ENCODE data around the gene SF3A1. TPM values are rescaled to one million over a fixed set of nuclear protein-coding genes. Genes with fewer than 3 reads are reported as not detected.
A peak's percentile ranks its signal among the peaks of the same experiment; 100 is the strongest.

Gene SF3A1
- total and polyA plus RNA-seq, 2 of the 13 experiments (the other 11 are each of a cell fraction or from before 2014, with no cell fraction given): 10.0 to 22.0 TPM

- TF ChIP-seq ZZZ3 (CRISPR knock-in tag; IDR thresholded peaks at IDR 0.05; ENCODE audit: borderline replicate concordance): no peak
- no peak for TF ChIP-seq TOPORS (CRISPR knock-in tag; IDR thresholded peaks at IDR 0.05)
- no peak for TF ChIP-seq KLF16 (CRISPR knock-in tag; IDR thresholded peaks at IDR 0.05)
- TF ChIP-seq ZNF792 (CRISPR knock-in tag; IDR thresholded peaks at IDR 0.05): no peak
- no peak for TF ChIP-seq PLRG1 (conservative IDR thresholded peaks at IDR 0.05)
- TF ChIP-seq NR2F2 (IDR thresholded peaks at IDR 0.05; ENCODE audit: borderline replicate concordance, low read depth): no peak
- TF ChIP-seq ZNF670 (CRISPR knock-in tag; IDR thresholded peaks at IDR 0.05; ENCODE audit: borderline replicate concordance): no peak
- TF ChIP-seq RXRB (CRISPR knock-in tag; IDR thresholded peaks at IDR 0.05; ENCODE audit: borderline replicate concordance): peak; percentile 10; the same call in 1 of the 2 replicates
- TF ChIP-seq SPEN (CRISPR knock-in tag; IDR thresholded peaks at IDR 0.05; ENCODE audit: low read depth): no peak
- TF ChIP-seq ZNF784 (CRISPR knock-in tag; IDR thresholded peaks at IDR 0.05; ENCODE audit: borderline replicate concordance): no peak
- no peak for TF ChIP-seq RAD51 (IDR thresholded peaks at IDR 0.05; ENCODE audit: borderline replicate concordance)
- TF ChIP-seq ZBTB34 (CRISPR knock-in tag; IDR thresholded peaks at IDR 0.05): no peak
- TF ChIP-seq ZNF629 (CRISPR knock-in tag; conservative IDR thresholded peaks at IDR 0.05): no peak
- no peak for TF ChIP-seq RFX5 (IDR thresholded peaks at IDR 0.05; ENCODE audit: low read depth, low read length)
- no peak for TF ChIP-seq ZNF142 (CRISPR knock-in tag; IDR thresholded peaks at IDR 0.05)
- TF ChIP-seq THAP11 (CRISPR knock-in tag; IDR thresholded peaks at IDR 0.05): no peak
- no peak for TF ChIP-seq ZNF543 (CRISPR knock-in tag; IDR thresholded peaks at IDR 0.05)
- no peak for TF ChIP-seq ZBTB21 (CRISPR knock-in tag; IDR thresholded peaks at IDR 0.05)
- no peak for TF ChIP-seq PRDM4 (CRISPR knock-in tag; IDR thresholded peaks at IDR 0.05; ENCODE audit: borderline replicate concordance)
- no peak for TF ChIP-seq ZNF597 (CRISPR knock-in tag; IDR thresholded peaks at IDR 0.05)
Measured at GRCh38 chr22:30405731-30406130, 49.0 kb upstream of the SF3A1 start (continued).
